Loucy (cell line): ENCODE results near the gene PANK4.

ENCODE experiments used
- CTCF ChIP-seq: fragments of 200-600 bp; sonication (generic); conservative IDR thresholded peaks from 2 replicates; pipeline ENCODE4 v1.5.1; 2014; ENCODE audit warnings: mild to moderate bottlenecking, antibody characterized with exemption, low read length
- EZH2phosphoT487 ChIP-seq: fragments of 200-600 bp; IDR thresholded peaks from 2 replicates; pipeline ENCODE4 v1.6.1; 2018; ENCODE audit warnings: antibody characterized with exemption, mild to moderate bottlenecking, moderate library complexity, borderline replicate concordance

GRCh38 chr1:2543543-2544092 lies 17.2 kb upstream of the PANK4 start:
- TF ChIP-seq CTCF: no peak
- TF ChIP-seq EZH2phosphoT487: no peak
